C1 segment of cervical spinal cord (tissue), 14 donors: ENCODE results near the gene ERMARD.
A peak's percentile ranks its signal among the peaks of the same experiment; 100 is the strongest.

Experiments used
- DNase-seq, 14 donors: peaks; one replicate each; lab custom pipeline; 2025; lab: John Stamatoyannopoulos, UW

The ERMARD gene

DNA sequence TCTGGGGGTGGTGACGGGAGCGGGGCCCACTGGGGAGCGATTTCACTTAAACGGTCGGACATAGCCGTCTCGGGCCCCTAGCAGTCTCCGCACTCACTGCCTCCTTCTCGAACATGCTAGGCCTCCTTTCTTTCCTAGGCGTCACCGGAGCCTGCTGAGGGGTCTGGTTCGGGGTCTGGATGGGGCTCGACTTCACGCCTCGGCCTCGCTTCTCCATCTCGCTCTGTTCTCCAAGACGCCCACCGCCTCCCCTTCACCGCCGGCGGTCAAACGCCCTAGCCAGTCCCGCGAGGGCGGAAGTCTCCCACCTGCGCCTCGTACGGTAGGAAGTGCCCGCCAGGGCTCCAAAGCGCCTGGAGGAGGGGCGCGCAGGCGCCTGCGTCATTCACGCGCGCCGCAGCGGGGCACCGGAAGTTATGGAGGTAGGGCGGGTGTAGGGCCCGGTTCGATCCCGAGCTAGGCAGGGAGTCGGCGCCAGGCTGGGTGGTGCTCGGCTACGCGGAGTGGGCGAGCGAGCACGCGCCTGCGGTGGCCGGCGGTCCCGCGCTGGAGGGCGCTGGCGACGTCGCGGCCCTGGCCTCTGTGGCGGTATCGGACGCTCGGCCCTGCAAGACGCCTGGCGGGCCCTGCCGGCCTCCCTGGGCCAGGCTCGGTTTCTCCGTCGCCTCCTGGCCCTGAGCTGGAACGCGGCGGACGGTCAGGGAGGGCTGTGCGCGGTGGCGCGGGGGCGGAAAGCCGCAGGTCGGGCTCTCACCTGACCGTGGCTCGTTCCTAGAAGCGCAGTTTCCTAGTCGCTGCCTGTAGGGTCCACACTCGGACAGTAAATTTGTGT lies at the start of gene ERMARD, which contains the start of gene DYNLT2:
Gene ERMARD, plus strand, starts transcription at position 381 of the 832 bp plus-strand sequence. Its CDS starts 36 bp downstream, at position 417.
Gene DYNLT2, minus strand, starts transcription at position 331 of the 832 bp plus-strand sequence. Its CDS starts 114 bp downstream, at position 217.
- DNase-seq: peak; percentile 69 to 96 (median 89)

DNA sequence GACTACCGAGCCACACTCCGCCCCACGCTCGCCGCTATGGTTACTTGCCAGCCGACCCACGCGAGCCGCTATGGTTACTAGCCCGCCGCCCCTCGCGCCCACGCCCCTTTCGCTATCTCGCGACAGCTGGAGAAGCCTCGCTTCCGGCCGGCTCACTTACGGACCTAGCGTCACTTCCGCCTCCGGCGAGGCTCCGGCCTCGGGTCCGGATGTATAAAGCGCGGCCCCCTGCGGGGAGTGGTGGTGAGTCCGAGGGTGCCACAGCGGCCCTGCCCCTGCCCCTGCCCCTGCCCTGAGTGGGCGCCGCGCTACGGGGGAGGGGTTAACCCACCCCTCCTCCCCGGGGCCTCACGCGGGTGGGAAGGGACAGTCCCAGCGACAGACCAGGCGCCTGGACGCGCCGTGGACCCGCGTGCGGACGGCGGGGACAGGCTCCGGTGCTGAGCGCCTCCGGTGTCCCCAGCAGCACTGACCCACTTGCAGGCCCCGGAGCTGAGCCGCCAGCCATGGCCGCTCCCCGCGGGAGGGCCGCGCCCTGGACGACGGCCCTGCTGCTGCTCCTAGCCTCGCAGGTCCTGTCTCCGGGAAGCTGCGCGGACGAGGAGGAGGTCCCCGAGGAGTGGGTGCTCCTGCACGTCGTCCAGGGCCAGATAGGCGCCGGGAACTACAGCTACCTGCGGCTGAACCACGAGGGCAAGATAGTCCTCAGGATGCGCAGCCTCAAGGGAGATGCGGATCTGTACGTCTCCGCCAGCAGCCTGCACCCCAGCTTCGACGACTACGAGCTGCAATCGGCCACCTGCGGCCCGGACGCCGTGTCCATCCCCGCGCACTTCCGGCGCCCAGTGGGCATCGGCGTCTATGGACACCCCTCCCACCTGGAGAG lies 49.2 kb upstream of the ERMARD start, which contains the start of the genes C6orf120 and WDR27:
Gene C6orf120, plus strand, starts transcription at position 173 of the 886 bp plus-strand sequence. Its CDS starts 334 bp downstream, at position 507.
Gene WDR27, minus strand, starts transcription at position 76 of the 886 bp plus-strand sequence. CDS start 13,024 bp downstream, outside the sequence.
- peak; percentile 59 to 96 (median 88) for DNase-seq

DNA sequence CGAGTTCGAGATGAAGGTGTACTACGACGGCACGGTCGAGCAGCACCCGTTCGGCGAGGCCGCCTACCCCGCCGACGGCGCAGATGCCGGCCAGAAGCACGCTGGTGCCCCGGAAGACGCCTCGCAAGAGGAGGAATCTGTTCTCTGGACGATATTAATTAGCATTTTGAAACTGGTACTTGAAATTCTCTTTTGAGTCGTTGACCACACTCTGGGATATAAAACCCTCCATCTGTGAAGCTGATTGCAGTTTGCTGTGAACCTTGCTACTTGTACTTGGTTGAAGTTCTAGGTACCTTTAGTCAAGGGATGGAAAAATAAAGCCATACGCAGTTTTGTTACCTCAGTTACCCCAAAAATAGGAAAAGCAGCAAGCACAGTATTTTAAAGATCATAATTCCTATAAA lies 48.6 kb upstream of the ERMARD start:
- DNase-seq: no peak

DNA sequence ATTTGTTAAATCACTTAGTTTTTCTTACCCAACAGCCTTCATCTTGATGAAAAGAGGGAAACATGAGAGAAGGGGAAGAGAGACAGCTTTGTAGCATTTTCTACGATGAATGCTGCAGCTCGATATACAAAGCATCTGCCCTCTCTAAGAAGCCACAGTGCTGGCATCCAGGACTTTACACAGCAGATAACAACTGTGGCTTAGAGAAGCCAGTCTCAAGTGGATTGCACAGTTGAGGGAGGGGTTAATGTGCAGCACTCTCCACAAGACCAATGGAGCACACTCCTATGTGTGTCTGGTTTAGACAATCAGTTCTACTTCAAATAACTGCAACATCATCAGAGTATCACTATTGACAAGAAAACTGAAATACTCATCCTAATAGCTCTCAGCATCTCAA lies 43.6 kb upstream of the ERMARD start:
- no peak for DNase-seq

DNA sequence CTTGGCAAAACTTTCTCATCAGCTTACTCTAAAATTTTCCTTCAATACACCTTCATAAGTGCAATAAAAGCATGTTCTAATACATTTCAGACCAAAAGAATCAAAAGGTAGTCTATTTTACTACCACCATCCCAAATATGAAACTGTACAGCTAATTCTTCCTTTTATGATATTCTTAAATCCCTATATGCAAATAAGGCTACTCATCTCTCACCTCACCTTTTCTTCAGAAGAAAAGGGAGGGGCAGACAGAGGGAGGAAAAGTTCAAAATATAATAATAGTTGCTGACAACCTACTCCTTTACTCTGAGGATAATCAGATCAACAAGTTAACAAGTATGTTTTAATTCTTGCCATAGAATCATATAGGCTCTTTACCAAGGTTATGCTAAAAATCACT lies 42.1 kb upstream of the ERMARD start:
- no peak for DNase-seq

DNA sequence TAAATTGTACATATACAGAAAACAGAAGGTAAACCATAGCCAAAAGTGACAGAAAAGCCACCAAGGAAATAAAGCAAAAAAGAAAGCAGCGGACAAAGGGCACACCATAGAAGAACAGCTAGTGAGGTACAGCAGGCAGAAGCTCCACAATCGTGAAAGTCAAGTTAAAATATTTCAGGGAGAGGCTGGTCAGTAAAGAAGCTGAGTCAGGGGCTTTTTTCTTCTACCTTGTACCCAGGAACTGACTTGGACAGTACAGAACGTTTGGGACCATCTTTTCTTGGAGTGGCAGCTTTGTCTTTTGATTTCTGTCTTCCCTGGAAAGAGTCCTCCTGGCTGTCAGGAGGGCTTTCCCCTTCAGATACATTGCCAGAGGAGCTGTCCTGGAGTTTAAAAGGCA lies 41.4 kb upstream of the ERMARD start:
- DNase-seq: no peak

DNA sequence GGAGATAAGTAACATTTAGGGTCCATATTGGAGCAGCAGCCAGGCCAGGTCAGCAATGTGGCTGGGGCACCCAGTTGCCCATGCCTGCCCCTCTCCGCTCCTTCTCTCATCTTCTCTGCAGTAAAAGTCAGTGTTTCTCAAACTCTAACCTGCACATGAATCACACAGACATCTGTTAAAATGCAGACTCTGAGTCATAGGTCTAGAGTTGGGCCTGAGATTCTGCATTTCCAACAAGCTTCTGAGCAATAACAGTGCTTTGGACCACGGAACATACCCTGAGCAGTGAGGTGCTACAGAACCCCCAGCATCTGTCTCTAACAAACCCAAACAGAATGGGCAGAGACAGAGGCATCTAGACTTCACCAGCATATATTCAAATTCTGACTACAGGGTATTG lies 37.2 kb upstream of the ERMARD start:
- DNase-seq: no peak

DNA sequence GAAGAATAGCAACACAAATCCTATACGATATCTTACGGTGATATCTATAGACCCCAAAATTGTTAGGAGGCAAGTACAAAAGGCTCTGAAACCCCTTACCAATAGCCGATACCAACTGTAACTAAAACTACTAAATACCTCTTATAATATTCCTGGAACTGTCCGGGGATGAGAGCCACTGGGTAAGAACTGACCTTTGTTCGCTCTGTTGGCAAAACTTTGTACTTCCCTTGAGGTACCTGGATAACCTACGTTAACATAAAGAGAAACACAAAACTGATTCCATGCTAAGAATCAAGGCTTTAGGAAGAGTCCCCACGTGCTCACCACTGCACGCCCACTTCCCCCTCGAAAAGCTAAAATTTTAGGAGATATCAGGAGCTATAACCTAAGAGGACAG lies 36.8 kb upstream of the ERMARD start:
- DNase-seq: no peak

DNA sequence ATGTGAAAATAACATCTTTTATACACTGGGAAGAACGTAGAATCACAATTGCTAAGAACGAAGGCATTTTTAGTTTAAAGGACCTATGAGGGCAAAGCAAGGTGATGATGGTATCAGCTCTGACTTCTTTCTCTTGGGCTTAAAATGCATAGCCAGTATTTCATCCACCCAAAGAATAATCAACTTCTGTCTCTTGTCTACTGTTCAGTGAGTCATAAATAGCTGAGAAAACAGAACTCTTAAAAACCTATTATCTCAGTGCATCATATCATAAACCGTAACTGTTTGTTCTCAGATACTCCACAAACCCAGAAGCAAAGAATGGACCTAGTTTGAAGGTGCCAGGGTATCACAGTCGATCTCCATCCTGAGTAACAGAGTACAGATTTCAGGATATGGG lies 32.3 kb upstream of the ERMARD start:
- no peak for DNase-seq

DNA sequence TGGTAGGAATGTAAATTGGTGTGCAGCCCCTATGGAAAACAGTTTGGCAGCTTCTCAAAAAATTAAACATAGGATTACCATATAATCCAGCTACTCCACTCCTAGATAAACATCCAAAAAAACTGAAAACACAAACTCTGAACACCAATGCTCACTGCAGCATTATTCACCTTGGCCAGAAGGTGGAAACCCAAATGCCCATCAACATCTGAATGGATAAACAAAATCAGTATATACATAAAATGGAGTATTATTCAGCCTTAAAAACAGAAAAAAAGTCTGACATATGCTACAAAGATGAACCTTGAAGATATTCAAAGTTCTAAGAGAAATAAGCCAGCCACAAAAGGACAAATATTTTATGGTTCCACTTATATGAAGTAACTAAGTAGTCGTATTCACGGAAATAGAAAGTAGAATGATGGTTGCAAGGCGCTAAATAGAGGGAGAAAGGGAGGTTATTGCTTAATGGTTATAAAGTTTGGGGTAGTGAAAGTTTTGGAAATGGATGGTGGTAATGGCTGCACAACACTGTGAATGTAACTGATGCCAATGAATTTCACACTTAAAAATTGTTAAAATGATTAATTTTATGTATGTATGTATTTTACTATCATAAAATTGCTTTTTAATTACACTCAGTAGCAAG lies 31.1 kb upstream of the ERMARD start:
- DNase-seq: no peak

DNA sequence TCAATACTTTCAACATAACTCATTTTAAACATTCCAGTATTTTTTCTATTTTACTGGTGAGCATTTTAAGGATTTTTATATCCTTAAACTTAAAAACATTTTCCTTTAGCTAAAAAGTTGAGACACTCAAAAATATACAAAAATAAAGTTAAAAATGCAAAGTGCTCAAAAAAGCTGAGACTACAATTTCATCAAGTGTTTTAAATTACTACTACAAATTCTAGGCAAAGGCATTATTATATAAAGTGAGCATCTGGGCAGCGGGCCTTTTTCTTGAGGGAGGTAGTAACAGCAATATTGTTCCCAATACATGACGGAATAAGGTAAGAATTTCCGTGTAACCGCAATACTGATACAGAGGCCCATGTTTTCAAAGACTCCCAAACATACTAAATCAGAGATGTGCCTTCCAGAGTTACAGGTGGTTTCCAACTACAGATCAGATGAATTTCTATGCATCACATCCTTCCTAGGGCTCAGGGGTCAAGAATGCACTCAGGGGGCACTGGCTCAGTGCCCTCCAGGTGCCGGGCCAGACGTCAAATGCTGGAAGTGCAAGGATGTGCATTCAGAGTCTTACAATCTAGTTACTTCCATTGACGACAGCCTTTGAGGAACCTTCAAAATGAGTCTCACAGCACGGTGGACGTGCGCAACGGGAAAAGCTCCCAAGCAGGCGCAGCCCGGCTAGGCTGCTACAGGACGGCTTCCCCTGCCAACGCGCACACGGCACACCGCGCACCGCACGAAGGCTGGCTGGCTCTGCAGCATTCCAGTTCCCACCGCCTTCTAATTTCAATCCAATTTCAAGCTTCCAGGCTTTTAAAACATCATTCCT lies 28.8 kb upstream of the ERMARD start:
- DNase-seq: peak in 7 of 14 donors; percentile 8 to 50 (median 15)

DNA sequence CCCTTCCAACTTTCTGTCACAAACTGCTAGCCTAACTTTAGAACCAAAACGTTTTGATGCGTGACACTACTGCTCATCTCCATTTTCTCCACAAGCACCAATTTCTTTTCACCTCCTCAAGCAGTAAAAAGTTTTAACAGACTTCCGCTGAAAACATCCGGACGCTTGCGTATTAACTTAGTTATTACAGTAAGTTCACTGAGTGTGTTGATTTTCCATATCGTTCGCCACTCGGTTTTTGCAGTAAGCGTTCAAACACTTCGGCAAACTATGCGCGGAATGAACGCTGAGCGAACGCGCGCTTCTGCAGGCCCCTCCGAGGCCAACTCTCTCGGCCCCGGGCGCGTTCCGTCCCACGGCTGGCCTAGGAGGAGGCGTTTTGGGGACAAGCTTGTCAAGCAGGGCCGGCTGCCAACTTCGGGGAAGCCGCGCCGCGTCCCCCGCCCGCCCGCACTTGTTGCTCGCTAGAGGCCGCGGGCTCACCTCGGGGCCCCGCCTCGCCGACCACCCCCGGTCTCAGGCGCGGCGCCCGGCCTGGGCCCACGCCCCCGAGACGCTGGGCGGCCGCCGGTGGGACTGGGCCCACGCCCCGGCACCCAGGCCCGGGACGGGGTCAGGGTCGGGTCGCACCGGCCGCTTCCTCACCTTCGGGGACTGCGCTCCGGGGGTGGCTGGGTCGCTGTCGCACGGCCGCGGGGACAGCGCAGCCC lies 28.1 kb upstream of the ERMARD start:
- peak in 13 of 14 donors; percentile 21 to 79 (median 51) for DNase-seq

DNA sequence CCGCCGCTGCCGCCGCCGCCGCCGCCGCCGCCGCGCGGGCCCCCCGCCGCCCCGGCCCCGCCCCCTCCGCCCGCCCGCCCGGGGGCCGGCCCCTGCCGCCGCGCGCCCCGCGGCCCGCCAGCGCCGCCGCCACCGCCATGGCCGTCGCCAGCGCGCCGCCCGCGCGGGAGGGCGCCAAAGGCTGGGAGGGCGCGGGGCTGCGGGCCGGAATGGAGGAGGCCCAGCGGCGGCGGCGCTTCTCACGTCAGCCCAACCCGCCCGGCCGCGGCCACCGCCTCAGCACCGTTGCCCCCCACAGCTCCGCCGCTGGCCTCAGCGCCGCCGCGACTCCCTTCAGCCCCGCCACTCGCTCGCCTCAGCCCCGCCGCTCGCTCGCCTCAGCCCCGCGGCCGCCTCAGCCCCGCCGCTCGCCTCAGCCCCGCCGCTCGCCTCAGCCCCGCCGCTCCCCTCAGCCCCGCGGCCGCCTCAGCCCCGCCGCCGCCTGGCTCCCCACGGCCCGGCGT lies 27.4 kb upstream of the ERMARD start:
- peak in 6 of 14 donors; percentile 21 to 75 (median 42) for DNase-seq

DNA sequence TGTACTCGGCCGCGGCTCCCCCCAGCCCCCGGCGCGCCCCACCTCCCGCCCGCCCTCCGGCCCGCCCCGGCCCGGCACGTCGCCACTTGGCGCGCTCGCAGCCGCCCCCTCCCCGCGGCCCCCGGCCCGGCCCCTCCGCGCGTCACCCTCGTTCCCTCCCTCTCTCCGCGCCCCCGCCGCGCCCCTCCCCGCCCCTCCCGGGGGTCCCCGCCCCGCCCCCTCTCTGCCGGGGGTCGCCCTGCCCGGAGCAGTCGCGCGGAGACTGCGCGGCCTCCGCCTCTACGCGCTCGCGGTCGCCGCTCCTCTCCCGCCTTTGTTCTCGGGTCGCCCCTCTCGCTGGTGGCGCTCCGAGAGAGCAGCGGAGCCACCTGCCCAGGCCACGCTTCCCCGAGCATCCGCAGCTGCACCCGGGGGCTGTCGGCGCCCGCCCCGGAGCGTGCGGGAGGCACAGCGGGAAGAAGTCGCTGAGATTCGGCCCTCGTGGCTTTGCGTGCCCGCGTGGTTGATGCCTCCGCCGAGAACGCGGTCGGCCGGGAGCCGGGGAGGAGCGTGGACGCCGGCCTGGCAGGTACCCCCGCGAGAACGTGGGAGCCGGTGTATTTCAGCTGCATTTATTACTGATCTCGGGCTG lies 26.8 kb upstream of the ERMARD start, which contains the start of gene PHF10:
Gene PHF10, minus strand, starts transcription at position 7 of the 631 bp plus-strand sequence. CDS start 569 bp downstream, outside the sequence.
- DNase-seq: peak in 13 of 14 donors; percentile 13 to 81 (median 62)

DNA sequence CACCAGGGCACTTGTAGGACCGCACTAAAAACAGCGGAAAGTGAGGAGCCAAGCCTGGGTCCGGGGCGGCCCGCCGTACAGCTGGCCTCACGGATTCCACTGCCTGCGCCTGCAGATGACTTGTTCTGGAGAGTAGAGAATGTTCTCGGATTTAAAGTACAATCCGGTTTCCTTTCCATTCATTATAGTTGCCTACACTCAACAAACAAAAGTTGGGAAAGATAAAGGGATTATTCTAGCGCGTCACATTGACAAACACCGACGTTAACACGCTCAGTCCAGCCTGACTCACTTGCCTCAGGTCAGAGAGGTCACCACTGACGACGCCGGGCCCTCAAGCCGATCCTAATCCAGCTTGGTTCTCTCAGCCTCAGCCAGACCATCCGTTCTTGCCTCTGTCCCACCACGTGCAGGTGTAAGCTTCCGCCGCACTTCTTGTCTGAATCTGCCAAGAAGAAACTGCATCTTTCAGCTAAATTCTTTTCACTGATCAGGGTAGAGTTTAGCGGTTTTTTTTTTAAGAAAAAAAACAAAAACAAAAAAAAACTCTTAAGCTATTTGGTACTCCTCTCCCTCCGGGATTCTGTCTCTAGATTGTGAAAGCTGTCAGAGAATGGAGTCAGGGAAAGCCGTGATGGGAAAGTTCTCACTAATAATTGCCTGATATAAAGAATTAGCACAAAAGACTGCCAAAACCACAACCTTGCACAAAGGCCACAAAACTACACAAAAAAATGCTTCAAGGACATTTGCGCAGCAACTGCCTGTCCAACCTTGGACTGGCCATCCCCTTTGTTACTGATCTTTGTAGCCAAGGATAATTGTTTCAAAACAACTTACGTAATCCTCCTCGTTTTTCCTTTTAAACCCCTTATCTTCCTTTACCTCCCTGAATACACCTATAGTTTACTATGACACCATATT lies 26.0 kb upstream of the ERMARD start:
- peak in 11 of 14 donors; percentile 2 to 62 (median 35) for DNase-seq

DNA sequence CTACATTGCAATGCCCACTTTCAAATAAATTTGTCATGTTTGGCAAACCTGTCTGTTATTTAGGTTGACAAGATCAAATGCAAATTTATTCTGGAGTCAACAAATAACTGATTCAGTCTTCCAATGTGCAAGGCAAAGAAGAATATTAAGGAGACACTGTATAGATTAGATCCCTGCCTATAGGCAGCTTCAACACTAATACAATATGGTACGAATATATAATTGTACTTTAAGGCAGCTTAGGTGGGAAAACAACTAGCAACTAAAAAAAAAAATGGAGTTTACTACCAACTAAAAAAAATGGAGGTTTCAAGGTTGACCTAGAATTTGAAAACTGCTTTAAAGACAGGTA lies 25.4 kb upstream of the ERMARD start:
- no peak for DNase-seq

DNA sequence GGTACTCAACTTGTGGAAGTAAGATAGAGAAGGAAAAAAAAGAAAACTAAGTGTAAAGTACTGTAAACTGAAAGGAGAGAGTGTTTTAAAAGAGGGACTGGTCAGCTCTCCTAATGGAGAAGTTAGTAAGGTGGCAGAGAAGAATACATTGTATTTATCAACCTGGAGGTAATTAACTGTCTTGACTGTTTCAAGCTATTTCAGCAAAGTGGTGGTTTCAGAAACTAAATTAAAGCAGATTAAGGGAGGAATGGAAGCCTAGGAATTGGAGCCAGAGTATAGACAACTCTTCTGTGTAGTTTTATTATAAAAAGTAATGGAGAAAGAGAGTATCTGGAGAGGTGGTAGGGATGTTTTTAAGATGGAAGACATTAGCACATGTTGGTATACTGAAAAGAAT lies 24.5 kb upstream of the ERMARD start:
- no peak for DNase-seq

DNA sequence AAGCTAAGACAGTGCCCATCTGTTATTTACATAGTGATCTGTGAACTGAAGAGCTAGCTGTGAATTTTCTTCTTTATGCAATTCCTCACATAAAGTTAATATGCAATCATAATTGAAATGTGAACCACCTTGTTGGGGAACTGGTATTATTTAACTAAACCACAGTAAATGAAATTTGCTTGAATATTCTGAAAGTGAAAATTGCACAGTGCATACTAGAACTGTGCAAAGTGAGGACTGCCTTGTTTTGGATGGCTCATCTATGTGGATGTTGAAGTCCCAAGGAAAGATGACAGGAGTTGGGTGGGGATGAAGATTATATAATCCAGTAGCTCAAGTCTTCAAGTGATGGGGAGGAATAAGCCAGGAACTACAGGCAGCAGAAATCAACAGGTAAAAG lies 21.5 kb upstream of the ERMARD start:
- DNase-seq: no peak
